Osteoblast (primary cell): Measurements from ENCODE around the gene C2. TPM values are rescaled to one million over a fixed set of nuclear protein-coding genes. Genes with fewer than 3 reads are reported as not detected.
"Not testable (repeated sequence)": the region's sequence is repeated elsewhere in the genome, so short reads cannot be mapped to it uniquely, and the experiment has no call there.

Experiments used
- DNase-seq: peaks from one replicate; pipeline ENCODE4 v3.0.0; 2011; ENCODE audit warnings: low spot score, mixed read lengths; ENCODE audit not compliant: insufficient read length; ENCODE audit errors: missing footprints
- H2AFZ ChIP-seq: 2 replicates; pipeline ENCODE4 v1.6.0; 2011; ENCODE audit warnings: mild to moderate bottlenecking, low read length
- H3K27ac ChIP-seq: 2 replicates; pipeline ENCODE4 v1.5.1; 2011; ENCODE audit warnings: mild to moderate bottlenecking, low read depth, low read length, moderate library complexity
- H3K27me3 ChIP-seq: 2 replicates; pipeline ENCODE4 v1.6.0; 2012; ENCODE audit warnings: mild to moderate bottlenecking, control low read depth, inconsistent platforms, low read length, moderate library complexity; ENCODE audit not compliant: insufficient read depth
- H3K36me3 ChIP-seq: 2 replicates; pipeline ENCODE4 v1.5.1; 2011; ENCODE audit warnings: mild to moderate bottlenecking, low read length, control low read depth, moderate library complexity; ENCODE audit not compliant: insufficient read depth
- H3K4me1 ChIP-seq: 2 replicates; pipeline ENCODE4 v1.5.1; 2011; ENCODE audit warnings: mild to moderate bottlenecking, low read length, control low read depth, moderate library complexity; ENCODE audit not compliant: insufficient read depth
- H3K4me2 ChIP-seq: 2 replicates; pipeline ENCODE4 v1.6.0; 2011; ENCODE audit warnings: mild to moderate bottlenecking, low read length; ENCODE audit not compliant: insufficient read depth
- H3K4me3 ChIP-seq: fragments of 200-600 bp; sonication (generic); 3 replicates; pipeline ENCODE4 v1.5.1; 2012; ENCODE audit warnings: mild to moderate bottlenecking, low read length, inconsistent platforms; ENCODE audit not compliant: insufficient read depth
- H3K79me2 ChIP-seq: 2 replicates; pipeline ENCODE4 v1.6.0; 2012; ENCODE audit warnings: mild to moderate bottlenecking, low read length, control low read depth, inconsistent platforms; ENCODE audit not compliant: insufficient read depth
- H3K9me3 ChIP-seq: 2 replicates; pipeline ENCODE4 v1.5.1; 2011; ENCODE audit warnings: low read depth, low read length, control low read depth
- H4K20me1 ChIP-seq: 2 replicates; pipeline ENCODE4 v1.6.0; 2012; ENCODE audit warnings: mild to moderate bottlenecking, low read length, control low read depth; ENCODE audit not compliant: insufficient read depth
- CTCF ChIP-seq: IDR thresholded peaks from 2 replicates; pipeline ENCODE4 v1.5.1; 2011; ENCODE audit warnings: mild to moderate bottlenecking, low read depth, low read length, moderate library complexity; ENCODE audit errors: extremely low read depth
- total RNA-seq: library from RNA; depleted of rRNA; stranded (reverse); fragments of >200 nt; gene quantifications from 2 replicates; pipeline ENCODE4 v1.2.3, GENCODE V29; 2012

The C2 gene
- total RNA-seq, 1 donor = 12.7 TPM

- H3K4me3 ChIP-seq = no peak overlapping the region
- no peak for TF ChIP-seq CTCF
- no peaks in the 10 kb centered on the region for H3K9me3 ChIP-seq
- no peaks in the 10 kb centered on the region for H3K36me3 ChIP-seq
- no peaks in the 10 kb centered on the region for H4K20me1 ChIP-seq
- peaks cover 3% of the 10 kb centered on the region for H3K27me3 ChIP-seq
- H3K4me1 ChIP-seq = peaks cover 33% of the 10 kb centered on the region
- no peak overlapping the region for H3K27ac ChIP-seq
- H2AFZ ChIP-seq = no peak overlapping the region
- H3K4me2 ChIP-seq = peak overlapping the region; percentile 31
- no peaks in the 10 kb centered on the region for H3K79me2 ChIP-seq
- DNase-seq = peak; percentile 77
Measured at GRCh38 chr6:31907158-31907813, 20.2 kb upstream of the C2 start.

- not testable (repeated sequence) for H3K27ac ChIP-seq, H4K20me1 ChIP-seq, H3K36me3 ChIP-seq, DNase-seq, H3K79me2 ChIP-seq, H3K27me3 ChIP-seq, H3K4me2 ChIP-seq, H3K4me3 ChIP-seq, H3K9me3 ChIP-seq, H2AFZ ChIP-seq
- peaks cover 26% of the 10 kb centered on the region for H3K4me1 ChIP-seq
Measured at GRCh38 chr6:31908255-31908654, 19.3 kb upstream of the C2 start.

- no peaks in the 10 kb centered on the region for H3K9me3 ChIP-seq
- no peak overlapping the region for H3K27ac ChIP-seq
- H3K79me2 ChIP-seq = no peaks in the 10 kb centered on the region
- DNase-seq = no peak
- no peaks in the 10 kb centered on the region for H3K36me3 ChIP-seq
- no peak overlapping the region for H3K4me3 ChIP-seq
- no peaks in the 10 kb centered on the region for H4K20me1 ChIP-seq
- peaks cover 26% of the 10 kb centered on the region for H3K4me1 ChIP-seq
- no peak overlapping the region for H3K4me2 ChIP-seq
- H2AFZ ChIP-seq = no peak overlapping the region
- peaks cover 3% of the 10 kb centered on the region for H3K27me3 ChIP-seq
- no peak for TF ChIP-seq CTCF
Measured at GRCh38 chr6:31908791-31909190, 18.7 kb upstream of the C2 start.

GRCh38 chr6:31909298-31909697 is 18.2 kb upstream of the C2 start:
- H3K4me2 ChIP-seq, H3K36me3 ChIP-seq, DNase-seq, H3K27me3 ChIP-seq, H3K79me2 ChIP-seq, H3K9me3 ChIP-seq, H4K20me1 ChIP-seq, H2AFZ ChIP-seq, H3K27ac ChIP-seq, H3K4me3 ChIP-seq: not testable (repeated sequence)
- peaks cover 26% of the 10 kb centered on the region for H3K4me1 ChIP-seq

- H3K36me3 ChIP-seq = no peaks in the 10 kb centered on the region
- H4K20me1 ChIP-seq = no peaks in the 10 kb centered on the region
- no peak for DNase-seq
- H3K4me2 ChIP-seq = no peak overlapping the region
- H3K79me2 ChIP-seq = no peaks in the 10 kb centered on the region
- no peaks in the 10 kb centered on the region for H3K9me3 ChIP-seq
- no peak overlapping the region for H3K4me3 ChIP-seq
- no peak overlapping the region for H2AFZ ChIP-seq
- no peak overlapping the region for H3K27ac ChIP-seq
- peaks cover 25% of the 10 kb centered on the region for H3K4me1 ChIP-seq
- no peak for TF ChIP-seq CTCF
- no peaks in the 10 kb centered on the region for H3K27me3 ChIP-seq
Measured at GRCh38 chr6:31911826-31912585, 15.5 kb upstream of the C2 start.
